Endodermal cell (in vitro differentiated cells): Measurements from ENCODE around the gene HLA-DMB. TPM values are rescaled to one million over a fixed set of nuclear protein-coding genes. Genes with fewer than 3 reads are reported as not detected.

ENCODE experiments used
- DNase-seq: peaks from one replicate; pipeline ENCODE4 v3.0.0-alpha.2; 2017
- H3K27ac ChIP-seq: 2 replicates; pipeline ENCODE4 v1.5.1; 2013; ENCODE audit warnings: mild to moderate bottlenecking, low read depth, low read length, moderate library complexity
- H3K27me3 ChIP-seq: 2 replicates; pipeline ENCODE4 v1.6.1; 2013; ENCODE audit warnings: mild to moderate bottlenecking, low read length, moderate library complexity; ENCODE audit not compliant: insufficient read depth, control insufficient read depth, poor library complexity, severe bottlenecking
- H3K36me3 ChIP-seq: 2 replicates; pipeline ENCODE4 v1.7.0; 2013; ENCODE audit warnings: mild to moderate bottlenecking, low read length, moderate library complexity; ENCODE audit not compliant: control insufficient read depth, insufficient read depth
- H3K4me1 ChIP-seq: one replicate; pipeline ENCODE4 v1.7.0; 2013; ENCODE audit warnings: low read length; ENCODE audit not compliant: control insufficient read depth, insufficient read depth
- H3K4me3 ChIP-seq: 2 replicates; pipeline ENCODE4 v1.5.1; 2013; ENCODE audit warnings: mild to moderate bottlenecking, low read length, moderate library complexity
- H3K9ac ChIP-seq: 2 replicates; pipeline ENCODE4 v1.6.1; 2013; ENCODE audit warnings: mild to moderate bottlenecking, low read length, moderate library complexity; ENCODE audit not compliant: poor library complexity, severe bottlenecking; ENCODE audit errors: extremely low read depth
- H3K9me3 ChIP-seq: 2 replicates; pipeline ENCODE4 v1.6.1; 2013; ENCODE audit warnings: mild to moderate bottlenecking, low read length, moderate library complexity; ENCODE audit not compliant: control insufficient read depth
- H3K27ac Mint-ChIP-seq: 2 replicates; pipeline ENCODE4 v1.8.0; 2020; ENCODE audit warnings: mixed read lengths
- H3K27me3 Mint-ChIP-seq: 2 replicates; pipeline ENCODE4 v1.8.0; 2021; ENCODE audit warnings: mild to moderate bottlenecking, mixed read lengths; ENCODE audit not compliant: insufficient read depth
- H3K36me3 Mint-ChIP-seq: 2 replicates; pipeline ENCODE4 v1.8.0; 2020; ENCODE audit warnings: low read depth, mixed read lengths
- H3K4me1 Mint-ChIP-seq: 2 replicates; pipeline ENCODE4 v1.8.0; 2020; ENCODE audit warnings: mixed read lengths
- H3K4me3 Mint-ChIP-seq: 2 replicates; pipeline ENCODE4 v1.8.0; 2020; ENCODE audit warnings: mild to moderate bottlenecking, moderate library complexity, mixed read lengths
- H3K9me3 Mint-ChIP-seq: 2 replicates; pipeline ENCODE4 v1.8.0; 2020; ENCODE audit warnings: mild to moderate bottlenecking, mixed read lengths
- WGBS, 2 experiments: methylation state at CpG; one replicate each; pipeline versions ENCODE4 v1.1.5 to v1.1.7; 2013; ENCODE audit warnings: missing lambda C conversion rate in 2 of 2, mixed read lengths in 1 of 2; ENCODE audit not compliant: insufficient coverage in 1 of 2, insufficient read length in 1 of 2; 5-methylcytosine and 5-hydroxymethylcytosine counted together
- total RNA-seq, 2 donors: library from RNA; stranded (reverse); fragmentation: NEBNext Ultra II Directional in 1 of 2; extraction: Animal tissue kit (Norgen Biotek cat#: 25700) in 1 of 2; gene quantifications; 2 replicates in 1 of 2; 3 replicates in 1 of 2; pipeline ENCODE4 v1.2.1, GENCODE V29; 2021
- TF ChIP-seq, protein P1 (sequence below): fragments of 200-600 bp; sonication (generic); conservative IDR thresholded peaks from 2 replicates; pipeline ENCODE4 v1.5.0; 2021; ENCODE audit warnings: antibody characterized with exemption, mild to moderate bottlenecking

HLA-DMB gene
- total RNA-seq, 2 donors from 2014 or later = 0.24 to 1.8 TPM

DNA sequence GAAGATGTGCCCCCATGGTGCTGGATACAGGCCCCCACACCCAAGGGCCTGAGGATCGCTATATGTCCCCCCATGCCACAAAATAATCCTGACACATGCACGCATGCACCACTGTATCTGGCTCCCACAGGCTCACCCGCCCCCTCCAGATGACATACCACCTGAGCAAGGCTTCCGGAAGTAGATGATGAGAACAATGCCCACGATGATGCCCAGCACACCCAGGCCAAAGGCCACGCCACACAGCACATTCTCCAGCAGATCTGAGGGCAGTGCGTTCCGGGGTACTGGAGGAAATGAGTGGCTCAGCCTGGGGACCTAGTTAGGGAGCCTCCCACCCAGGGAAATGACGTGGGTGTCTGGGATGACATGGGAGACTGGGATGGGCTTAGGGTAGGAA is 8.3 kb upstream of the HLA-DMB start:
- Mint-ChIP-seq H3K4me1 (no peaks in the 10 kb centered on the region), H3K36me3 (no peaks in the 10 kb centered on the region), H3K4me3 (no peak overlapping the region), H3K9me3 (no peaks in the 10 kb centered on the region), H3K27ac (no peak overlapping the region), H3K27me3 (no peaks in the 10 kb centered on the region)
- Histone ChIP-seq H3K36me3 (no peaks in the 10 kb centered on the region), H3K4me1 (no peaks in the 10 kb centered on the region), H3K9ac (no peak overlapping the region), H3K9me3 (no peaks in the 10 kb centered on the region), H3K27me3 (no peaks in the 10 kb centered on the region), H3K27ac (no peak overlapping the region), H3K4me3 (no peak overlapping the region)
- 92 to 93% methylated on average over 6 to 9 of the region's 9 CpGs for WGBS, 2 experiments
- TF ChIP-seq, protein P1, sequence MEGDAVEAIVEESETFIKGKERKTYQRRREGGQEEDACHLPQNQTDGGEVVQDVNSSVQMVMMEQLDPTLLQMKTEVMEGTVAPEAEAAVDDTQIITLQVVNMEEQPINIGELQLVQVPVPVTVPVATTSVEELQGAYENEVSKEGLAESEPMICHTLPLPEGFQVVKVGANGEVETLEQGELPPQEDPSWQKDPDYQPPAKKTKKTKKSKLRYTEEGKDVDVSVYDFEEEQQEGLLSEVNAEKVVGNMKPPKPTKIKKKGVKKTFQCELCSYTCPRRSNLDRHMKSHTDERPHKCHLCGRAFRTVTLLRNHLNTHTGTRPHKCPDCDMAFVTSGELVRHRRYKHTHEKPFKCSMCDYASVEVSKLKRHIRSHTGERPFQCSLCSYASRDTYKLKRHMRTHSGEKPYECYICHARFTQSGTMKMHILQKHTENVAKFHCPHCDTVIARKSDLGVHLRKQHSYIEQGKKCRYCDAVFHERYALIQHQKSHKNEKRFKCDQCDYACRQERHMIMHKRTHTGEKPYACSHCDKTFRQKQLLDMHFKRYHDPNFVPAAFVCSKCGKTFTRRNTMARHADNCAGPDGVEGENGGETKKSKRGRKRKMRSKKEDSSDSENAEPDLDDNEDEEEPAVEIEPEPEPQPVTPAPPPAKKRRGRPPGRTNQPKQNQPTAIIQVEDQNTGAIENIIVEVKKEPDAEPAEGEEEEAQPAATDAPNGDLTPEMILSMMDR = no peak
- no peak for DNase-seq

DNA sequence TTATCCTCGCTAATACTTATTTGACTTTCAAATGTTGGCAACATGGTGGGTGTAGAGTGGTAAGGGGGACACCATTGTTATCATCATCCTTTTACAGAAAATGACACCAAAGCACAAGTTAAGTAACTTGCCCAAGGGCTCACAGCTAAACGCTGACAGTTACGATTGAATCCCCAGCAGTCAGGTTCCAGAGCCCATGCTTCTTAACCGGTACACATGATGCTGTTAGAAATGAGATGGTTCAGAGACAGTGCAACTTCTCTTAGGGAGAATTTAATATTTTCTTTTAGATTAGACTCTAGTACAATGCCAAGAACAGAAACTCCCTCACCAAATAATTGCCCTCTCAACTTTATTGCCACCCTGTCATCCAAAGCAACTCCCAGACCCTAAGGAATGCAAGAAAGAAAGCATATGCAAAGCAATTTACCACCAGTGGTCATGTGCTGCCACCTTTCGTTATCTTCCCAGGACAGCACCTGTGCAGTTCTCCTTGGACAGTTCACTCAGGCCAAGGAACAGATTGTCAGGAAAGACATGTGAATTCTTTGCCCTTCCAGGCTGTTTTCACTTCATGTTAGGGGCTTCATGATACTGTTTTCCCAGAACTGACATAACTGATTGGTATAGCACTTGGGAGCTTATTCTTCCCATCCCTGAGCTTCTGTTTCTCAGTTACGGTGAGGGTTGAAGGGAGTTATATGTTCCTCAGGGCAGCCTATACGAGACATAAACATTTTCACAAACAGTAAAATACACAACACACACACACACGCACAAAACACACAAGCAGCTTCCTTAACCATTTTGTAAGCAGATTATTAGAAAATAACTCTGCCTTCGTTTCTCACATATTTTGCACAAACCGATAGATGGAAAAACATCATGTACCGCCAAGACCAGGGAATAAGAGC is 7.0 kb upstream of the HLA-DMB start:
- H3K27ac ChIP-seq = no peak overlapping the region
- Mint-ChIP-seq H3K4me3 (no peak overlapping the region), H3K9me3 (no peaks in the 10 kb centered on the region), H3K27me3 (no peaks in the 10 kb centered on the region), H3K27ac (no peak overlapping the region), H3K36me3 (no peaks in the 10 kb centered on the region), H3K4me1 (no peaks in the 10 kb centered on the region)
- no peaks in the 10 kb centered on the region for H3K4me1 ChIP-seq
- 71 to 76% methylated on average over 7 to 10 of the region's 11 CpGs for WGBS, 2 experiments
- peak; percentile 84 for DNase-seq
- H3K36me3 ChIP-seq = no peaks in the 10 kb centered on the region
- H3K27me3 ChIP-seq = no peaks in the 10 kb centered on the region
- H3K9me3 ChIP-seq = no peaks in the 10 kb centered on the region
- H3K9ac ChIP-seq = no peak overlapping the region
- TF ChIP-seq, protein P1 = peak; percentile 79
- no peak overlapping the region for H3K4me3 ChIP-seq

DNA sequence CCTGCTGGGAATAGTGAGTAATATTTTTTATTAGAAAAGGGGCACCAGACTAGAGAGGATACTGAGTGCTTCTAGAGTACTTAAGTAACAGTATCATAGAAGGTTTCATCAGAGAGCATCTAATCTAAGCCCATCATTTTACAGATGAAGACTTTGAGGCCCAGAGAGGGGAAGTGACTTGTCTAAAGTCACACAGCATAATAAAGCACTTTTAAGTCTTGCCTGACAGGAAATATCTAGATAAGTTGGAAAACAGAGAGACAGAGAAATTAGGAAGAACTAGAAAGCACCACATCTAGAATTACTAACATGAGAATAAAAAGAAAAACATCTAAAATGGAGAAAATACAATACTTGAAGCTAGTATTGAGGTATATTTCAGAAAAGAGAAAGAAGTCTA is 6.1 kb upstream of the HLA-DMB start:
- Mint-ChIP-seq H3K4me1 (no peaks in the 10 kb centered on the region), H3K36me3 (no peaks in the 10 kb centered on the region), H3K27me3 (no peaks in the 10 kb centered on the region), H3K27ac (no peak overlapping the region), H3K9me3 (no peaks in the 10 kb centered on the region), H3K4me3 (no peak overlapping the region)
- Histone ChIP-seq H3K27ac (no peak overlapping the region), H3K36me3 (no peaks in the 10 kb centered on the region), H3K9me3 (no peaks in the 10 kb centered on the region), H3K4me3 (no peak overlapping the region), H3K9ac (no peak overlapping the region), H3K4me1 (no peaks in the 10 kb centered on the region), H3K27me3 (no peaks in the 10 kb centered on the region)
- no peak for DNase-seq
- TF ChIP-seq, protein P1 = no peak
